CD4-positive, alpha-beta T cell treated with Interleukin-4 for 4 hours (primary cell): ENCODE data around the gene EOMES.

ENCODE experiments used
- DNase-seq: peaks from one replicate; pipeline ENCODE4 v3.0.0-alpha.2; 2020

Gene EOMES

DNA sequence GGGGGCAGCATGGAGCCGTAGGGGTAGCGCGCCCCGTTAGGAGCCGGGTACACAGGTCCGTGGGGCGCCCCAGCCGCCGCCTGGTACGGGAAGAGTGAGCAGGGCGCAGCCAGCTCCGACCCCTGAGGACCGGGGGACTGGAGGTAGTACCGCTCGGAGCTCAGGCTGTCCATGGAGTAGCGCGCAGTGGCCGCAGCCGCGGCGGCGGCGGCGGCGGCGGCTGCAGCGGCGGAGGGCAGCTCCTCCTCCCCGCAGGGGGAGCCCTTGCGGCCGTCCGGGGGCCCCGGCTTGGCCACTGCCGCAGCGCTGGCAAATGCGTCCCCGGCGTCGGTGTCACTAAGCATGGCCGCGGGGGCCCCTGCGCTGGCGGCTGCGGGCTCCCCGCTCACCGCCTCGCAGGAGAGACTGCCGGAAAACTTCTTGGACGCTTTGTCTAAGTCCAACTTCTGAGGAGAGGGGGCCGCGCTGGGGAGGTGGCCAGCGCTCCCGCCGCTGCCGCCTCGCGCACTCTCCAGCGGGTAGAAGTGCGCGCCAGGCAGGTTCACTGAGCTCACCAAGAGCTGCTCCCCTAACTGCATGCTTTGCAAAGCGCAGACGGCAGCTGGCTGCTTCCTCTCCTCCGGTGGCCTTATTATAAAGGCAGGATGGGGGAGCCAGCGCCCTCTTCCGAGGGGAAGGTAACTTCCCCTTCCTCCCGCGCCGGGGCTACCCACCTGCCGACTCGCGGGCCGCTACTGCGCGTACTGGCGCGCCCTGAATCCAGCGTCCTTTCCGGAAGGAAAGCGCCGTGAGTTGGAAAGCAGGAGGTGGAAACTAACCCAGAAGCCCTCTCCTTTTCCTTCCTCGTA, at the start of gene EOMES:
EOMES (minus strand) TSS at position 607 of the 848 bp plus-strand sequence; CDS start at position 578, 29 bp downstream.
- DNase-seq = peak; percentile 82

DNA sequence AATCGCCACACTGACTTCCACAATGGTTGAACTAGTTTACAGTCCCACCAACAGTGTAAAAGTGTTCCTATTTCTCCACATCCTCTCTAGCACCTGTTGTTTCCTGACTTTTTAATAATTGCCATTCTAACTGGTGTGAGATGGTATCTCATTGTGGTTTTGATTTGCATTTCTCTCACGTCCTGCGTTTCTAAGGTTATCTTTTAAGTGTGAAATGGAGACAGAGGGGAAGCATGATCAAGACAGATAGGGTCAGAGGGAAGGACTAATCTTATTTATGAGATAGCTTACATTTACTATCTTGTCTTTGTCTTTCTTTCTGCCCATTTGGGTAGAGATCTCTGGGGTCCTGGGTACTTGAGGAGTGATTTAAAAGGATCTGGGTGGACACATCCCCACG, 48.3 kb upstream of the EOMES start:
- DNase-seq = peak; percentile 3

DNA sequence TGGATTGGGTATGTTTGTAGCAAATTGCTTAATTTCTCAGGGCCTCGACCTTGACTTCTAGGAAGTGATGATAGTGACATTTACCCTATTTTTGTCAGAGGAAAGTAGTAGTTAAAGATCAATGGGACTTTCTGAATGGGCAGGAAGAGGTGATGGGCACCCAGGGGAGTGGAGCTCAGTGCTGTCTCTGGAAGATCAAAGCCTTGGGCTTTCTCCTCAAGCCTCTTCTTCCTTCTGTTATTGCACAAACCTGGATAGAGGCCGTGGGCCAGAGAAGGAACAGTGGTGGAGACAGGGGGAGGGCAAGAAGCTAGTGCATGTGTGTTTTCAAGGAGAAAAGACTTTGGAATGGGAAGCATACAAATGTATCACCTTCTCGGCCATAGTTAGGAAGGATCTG, 44.9 kb upstream of the EOMES start:
- no peak for DNase-seq

DNA sequence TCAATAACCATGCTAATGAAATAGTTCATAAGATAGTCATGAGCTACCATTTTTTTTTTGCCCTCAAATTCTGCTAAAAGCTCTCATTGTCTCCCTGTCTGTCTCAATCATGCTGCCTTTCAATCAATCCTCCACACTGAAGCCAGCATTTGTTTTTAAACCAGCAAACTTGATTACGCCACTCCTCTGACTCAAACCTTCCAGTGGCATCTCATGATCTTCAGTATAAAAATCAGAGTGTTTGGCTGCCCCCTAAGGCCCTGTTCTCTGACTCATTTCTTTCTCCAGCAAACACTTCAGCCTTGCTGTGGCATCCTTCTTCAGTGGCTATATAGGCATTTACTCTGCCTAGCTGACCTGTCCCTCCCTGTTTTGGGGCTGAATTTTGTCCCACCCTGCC, 36.0 kb upstream of the EOMES start:
- DNase-seq = no peak

DNA sequence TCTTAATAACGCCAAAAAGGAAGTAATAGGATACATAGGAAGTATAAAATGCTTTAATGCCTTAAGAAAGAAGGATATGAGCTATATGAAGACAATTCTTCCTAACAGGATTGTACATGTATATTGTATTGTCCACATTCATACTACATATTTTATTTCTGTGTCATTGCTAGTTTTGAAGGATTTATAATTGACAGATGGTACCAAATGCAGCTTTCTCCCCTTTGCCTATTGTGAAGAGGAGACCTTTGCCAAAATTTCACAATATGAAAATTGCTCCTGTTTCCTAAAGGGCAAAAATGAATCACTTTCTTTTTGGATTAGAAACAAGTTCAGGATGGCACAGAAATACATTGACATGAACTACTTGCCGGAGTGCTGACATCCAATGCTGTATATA, 34.8 kb upstream of the EOMES start:
- DNase-seq = no peak

DNA sequence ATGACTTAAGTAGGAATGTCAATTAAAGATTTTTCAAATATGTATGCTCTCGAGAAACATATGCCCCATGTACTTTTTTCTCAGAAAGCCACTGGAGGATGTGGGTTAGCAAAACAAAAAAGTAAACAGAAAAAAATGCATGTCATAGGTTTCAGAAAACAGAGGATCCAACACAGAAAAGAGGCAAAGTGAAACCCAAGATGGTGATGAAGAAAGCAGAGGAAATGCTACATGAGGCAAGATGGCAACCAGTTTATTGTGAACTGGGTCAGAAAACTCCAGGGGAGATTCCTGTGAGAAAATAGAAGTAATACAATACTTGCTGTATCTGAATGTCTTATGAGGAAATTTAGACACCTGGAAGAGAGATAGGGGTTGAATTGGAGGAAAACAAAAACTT, 30.8 kb upstream of the EOMES start:
- no peak for DNase-seq

DNA sequence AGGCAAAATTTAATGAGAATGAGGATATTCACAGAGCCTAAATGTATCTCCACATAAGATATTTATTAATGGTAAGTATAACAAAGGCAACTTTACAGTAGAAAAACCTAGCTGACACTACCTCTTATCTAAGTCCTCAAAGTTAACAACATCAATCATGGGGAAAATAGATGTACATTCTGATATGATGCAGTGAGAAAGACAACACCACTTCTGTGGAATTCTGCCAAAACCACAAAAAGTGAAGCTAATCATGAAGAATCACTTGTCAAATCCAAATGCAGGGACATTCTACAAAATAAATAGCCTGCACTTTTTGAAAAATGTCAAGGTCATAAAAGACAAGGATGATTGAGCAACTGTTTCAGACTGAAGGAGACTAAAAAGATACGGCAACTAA, 27.5 kb upstream of the EOMES start:
- no peak for DNase-seq

DNA sequence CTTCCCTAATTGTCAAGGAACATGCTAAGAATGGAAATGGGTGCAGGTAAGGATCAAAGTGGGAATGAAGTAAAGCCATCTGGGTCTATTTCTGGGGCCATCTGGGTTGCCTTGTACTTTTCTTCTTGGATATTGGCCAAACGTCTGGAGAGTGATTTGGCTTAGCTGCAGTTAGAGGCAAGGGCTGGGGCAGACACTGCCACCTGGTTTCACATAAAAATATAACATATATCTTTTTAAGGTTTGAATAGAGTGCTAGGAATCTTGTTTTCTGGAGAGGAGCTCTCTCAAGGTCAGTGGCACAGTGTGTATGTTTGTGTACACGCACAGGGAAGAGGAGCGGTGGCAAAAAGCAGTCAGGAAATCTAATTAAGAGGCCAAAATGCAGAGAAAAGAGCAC, 24.7 kb upstream of the EOMES start:
- DNase-seq = no peak

DNA sequence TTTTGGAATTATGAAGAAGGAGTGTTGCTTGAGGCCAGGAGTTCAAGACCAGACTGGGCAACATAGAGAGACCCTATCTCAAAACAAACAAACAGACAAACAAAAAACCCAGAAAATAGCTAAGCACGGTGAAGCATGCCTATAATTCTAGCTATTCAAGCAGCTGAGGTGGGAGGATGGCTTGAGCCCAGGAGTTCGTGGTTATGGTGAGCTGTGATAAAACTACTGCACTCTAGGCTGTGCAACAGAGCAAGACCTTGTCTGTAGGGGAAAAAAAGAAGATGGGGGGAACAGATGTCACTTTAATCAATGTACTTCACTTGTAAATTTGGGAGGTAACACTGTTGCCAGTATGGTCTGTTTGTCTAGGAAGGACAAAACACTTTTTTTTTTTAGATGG, 18.7 kb upstream of the EOMES start:
- no peak for DNase-seq

DNA sequence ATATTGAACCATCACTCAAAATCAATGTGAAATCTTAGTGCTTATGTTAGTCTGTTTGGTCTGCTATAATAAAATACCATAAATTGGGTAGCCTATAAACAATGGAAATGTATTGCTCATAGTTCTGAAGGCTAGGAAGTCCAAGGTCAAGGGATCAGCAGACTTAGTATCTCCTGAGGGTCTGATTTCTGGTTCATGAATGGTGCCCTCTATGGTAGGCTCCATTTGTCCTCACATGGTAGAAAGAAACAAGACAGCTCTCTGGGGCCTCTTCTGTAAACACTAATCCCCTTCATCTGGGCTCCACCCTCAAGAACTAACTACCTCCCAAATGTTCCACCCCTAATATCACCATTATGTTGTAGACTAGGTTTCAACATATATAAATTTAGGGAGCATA, 15.0 kb upstream of the EOMES start:
- no peak for DNase-seq

DNA sequence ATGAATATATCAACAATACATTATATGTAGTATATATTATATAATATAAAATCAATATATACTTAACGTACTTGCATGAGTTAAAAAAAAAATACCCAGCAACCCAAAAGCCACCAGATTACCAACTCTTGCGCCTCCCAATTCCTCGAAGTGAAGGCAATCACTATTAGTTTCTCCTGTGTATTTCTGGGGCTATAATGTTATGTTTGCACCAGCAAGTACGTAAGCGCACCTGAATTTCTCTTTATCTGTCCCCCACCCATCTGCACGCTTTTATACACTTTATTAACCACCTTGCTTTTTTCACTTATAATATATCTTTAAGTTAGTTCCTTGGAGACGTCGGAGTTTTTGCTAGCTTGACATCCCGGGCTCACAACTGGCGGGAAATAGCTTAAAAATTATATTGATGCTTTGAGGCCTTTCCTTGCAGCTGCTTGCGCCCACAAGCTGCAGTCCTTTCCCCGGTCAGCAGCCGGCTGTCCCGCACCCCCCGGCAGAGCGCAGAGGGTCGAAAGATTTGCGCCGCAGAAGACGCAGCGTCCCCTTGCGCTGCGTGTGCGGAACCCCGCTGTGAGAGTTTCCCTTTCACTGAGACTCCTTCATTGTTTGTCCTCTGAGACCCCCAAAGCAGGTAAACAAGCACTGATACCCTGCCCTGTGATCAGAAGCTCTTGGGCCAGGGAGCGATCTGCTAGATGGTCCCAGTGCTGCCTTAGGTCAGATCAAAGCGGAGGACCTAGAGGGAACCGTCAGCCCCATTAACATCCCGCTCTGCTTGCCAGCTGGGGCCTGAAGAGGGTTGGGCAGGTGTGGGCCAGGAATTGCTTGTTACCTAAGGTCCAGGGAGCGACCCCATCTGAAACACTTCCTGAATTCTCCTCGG, 8.9 kb upstream of the EOMES start:
- DNase-seq = no peak

DNA sequence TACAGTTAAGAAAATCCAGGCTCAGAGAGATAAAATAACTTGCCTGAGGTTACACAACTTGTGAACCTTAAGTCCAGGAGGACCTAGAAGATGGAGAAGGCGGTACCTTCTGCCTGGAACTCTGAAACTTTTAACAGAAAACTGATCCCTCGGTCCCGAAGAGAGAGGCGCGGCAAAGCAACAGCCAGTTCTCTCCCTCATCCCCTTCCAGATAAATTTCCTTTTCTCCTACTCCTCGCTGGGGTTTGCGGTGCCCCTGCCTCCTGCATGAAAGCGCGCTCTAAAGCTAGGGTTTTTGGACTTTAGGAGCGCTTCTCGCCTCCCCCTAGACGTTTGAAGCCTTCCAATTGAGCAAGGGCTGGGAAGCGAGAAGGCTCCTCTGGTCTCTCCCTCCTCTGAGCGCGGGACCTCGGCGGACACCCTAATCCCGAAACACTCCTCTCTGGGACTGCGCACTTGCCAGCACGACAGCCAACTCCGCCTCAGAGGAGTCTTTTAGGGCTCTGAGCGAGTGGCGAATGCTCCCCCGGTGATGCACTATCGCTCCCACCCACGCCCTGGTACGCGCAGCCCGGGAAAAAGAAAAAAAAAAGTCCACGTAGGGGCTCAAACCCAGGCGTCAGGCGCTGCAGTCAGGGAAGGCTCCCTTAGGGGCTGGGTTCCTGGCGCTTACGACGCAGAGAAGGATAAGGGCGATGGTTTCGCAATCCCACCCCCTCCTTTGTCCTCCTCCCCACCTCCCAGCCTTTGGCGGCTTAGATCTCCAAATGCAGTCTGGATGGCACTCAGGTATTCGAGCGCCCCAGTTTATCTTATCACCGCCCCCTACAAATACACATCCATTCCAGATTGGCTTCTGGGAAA, 7.9 kb upstream of the EOMES start:
- no peak for DNase-seq

DNA sequence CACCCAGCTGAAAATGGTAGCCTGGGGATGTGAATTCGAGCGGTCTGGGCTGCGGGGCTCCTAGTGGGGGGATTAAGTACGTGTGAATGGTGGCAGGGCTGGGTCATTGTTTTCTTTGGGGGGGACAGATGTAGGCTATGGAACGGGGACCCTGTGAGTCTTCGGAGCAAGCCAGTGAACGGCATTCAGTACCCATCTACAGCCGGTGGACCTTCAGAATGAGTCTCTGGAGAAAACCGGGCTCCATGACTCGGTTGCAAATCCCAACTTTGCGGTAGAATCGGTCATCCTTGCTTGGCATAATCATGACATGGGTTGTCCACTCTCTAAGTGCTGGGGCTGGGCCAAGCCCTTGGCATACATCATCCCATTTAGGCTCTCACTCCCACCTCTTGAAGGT, 7.2 kb upstream of the EOMES start:
- no peak for DNase-seq

DNA sequence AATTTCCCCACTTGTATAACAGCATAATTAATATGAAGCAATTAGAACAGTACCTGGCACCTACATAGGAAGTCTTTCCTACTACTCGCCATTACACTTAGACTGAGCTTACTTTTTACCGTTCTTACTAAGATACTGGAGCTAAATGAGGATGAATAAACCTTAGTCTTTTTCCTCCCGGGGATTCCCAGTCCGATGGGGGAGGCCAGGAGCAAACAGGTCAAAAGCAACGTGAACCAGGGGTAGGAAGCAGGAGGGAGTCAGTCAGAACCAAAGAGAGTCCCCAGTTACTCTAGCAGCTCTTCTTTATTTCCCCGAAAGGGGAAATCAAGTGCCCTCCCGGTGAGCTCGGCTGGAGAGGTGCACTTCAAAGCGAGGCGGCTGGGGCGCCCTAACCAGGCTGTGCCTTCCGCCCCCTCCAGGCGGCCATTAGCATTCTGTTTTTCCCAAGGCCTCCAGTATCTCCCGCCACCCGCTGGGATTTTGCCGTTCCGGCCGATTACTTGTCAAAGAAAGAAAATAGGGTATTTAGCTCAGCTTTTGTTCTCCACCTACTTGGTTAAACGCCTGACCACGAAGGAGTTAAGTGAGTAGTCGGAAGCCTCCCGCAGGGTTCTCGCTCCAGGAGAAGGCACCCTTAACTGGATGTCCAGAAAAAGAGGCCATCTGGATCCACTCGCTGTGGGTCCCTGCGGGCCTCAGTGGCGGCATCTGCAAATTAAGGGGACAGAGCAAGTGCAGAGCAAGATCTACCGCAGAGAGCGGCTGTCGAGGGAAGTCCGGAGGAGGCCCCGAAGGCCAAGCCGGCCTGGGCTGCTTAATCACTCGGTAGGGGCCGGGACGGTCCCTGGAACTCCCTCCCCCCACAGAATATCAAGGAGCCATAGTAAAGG, 6.3 kb upstream of the EOMES start:
- DNase-seq = no peak

DNA sequence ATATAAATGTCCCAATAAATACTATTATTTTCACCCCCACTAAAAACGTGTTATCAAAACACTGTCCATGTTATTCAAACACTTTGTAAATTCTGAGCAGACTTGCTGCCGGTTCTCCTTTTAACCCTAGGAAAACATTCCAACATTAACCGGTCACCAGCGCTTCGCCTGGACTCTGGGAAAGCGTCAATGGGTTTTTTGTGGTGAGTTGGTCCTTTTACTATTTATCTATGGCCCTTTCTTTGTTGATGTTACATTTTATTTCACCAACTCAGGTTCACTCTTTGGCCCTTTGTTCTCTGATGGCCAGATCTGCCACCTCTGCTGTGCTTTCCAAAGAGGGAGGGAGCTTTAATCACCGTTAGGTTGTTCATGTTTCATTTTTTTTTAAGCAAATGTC, 4.1 kb upstream of the EOMES start:
- DNase-seq = no peak

DNA sequence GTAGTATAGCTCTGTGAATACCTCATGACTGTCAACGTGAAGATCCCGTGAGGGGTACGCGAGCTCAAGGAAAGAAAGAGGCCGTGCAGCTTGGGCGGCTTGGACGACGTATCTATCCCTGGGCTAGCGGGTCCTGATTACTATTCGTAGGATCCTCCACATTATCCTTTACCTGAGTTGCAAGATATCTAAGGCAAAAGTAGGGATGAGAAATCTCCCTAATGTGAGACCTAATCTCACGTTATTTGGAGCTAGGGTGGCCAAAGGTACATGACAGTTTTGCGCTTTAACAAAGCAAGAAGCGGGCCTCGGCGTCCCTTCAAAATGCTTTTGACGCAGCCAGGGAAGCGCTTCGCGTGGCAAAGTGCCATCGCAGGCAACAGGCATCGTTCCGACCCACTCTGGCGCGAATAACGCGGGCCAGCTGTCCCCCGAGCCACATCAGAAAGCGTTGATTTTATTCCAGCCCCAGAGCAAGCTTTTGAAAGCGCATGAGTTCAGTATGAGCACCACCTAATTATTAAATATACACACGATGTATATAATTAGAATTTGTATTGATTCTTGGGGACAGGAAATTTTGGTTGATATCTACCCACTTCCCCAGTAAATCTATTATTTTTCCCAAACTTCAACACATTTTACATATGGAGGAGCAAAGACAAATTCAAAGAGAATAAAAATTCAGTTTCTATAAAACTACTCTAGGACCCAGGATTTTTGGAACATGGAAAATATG, 2.5 kb upstream of the EOMES start:
- DNase-seq = no peak

DNA sequence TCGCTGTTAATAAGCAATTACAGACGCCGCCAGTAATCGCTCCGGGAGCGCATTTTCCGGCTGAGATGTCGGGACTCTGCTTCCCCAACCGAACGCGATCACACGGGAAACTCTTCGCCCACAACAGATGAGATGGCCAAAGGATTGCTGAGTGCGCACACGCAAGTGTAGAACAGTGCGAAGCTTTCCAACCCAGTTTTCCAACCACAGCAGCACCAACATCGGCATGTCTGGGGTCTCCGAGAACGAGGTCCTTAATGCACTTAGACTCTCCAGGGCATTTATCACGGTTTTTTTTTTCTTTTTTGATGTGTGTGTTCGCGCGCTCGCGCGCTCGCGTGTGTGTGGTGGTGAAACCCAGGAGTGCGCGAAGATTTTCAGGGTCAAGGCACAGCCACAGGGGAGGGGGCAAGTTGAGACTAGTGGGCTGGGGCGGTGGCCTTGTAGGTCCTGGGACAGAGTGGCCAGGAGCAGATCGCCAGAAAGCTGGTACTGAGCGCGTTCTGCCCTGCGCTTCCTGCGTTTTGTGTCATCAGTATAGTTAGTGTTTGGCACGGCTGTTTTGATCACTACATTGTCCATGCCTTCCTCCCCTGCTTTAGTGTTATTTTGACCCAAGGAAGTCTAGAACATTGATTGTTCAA, 1.8 kb upstream of the EOMES start:
- no peak for DNase-seq

DNA sequence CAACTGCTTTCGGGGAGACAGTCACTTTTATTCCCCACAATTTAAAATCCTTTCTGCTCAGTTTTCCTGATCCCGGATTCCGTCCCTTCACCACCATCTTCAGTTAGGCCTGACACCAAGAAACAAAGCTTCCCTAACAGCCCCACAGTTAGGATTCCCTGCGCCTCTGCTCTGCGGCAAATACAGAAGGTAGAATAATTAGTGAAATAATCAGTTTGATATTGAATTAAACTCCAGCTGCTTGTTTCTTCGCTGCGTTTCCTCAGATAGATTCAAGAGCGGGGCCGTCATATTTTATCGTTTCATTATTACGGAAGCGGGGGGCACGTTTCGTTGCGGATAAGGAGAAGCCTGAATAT, 1.3 kb upstream of the EOMES start:
- no peak for DNase-seq

DNA sequence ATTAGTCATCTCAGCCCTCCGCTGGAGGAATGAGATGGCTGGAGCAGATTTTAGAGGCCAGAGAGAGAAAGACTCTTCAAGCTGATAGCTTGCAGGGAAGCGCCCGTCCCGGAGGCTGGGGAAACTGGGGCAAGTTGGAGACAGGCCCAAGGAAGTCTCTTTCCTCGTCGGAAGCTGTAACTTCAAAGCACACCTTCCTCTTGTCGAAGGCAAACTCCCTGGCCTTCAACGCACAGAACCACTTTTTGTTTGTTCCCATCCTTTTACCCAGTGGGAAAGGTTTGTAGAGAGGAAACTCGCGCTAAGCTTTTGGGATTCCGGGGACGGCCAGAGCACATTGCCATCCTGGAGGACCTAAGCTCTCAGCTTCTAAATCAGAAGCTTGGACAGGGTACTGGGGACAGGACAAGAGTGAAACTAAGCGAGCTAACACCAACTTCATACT, 900 bp upstream of the EOMES start:
- no peak for DNase-seq

DNA sequence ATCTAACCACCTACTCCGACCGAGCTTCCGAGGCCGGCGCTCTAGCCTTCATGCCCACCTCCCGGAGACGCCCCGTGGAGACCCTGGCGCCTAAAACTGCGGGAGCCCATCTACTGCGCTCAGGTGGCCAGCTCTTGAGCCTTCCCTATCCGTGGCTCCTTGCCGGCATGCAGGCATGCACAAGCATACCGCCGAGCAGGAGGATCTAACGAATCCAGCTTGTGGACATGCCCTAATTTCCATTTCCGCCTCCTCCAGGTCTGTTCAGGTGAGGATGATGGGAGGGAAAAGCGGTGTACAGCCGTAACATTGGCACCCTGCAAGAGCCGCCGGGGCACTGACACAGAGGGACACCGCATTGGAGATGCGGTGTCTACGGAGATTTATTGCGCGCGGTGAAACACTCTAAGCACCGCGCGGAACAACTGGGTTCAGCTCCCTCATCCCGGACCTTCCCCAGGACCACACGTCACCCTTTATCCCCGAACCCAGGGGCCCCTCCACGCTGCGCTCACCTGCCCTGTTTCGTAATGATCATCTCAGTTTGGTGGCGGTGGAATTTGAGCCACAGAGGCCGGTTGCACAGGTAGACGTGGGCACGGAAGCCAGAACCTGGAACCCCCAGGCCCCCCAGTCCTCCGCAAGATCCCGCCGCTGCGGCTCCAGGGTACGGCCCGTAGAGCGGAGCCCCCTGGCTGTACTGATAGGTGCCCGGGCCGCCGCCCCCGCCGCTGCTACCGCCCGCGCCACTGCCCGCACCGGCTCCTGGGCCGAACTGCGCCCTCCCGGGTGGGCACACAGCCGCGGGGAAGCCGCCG, 1.0 kb downstream of the EOMES start:
- DNase-seq = peak; percentile 20
